ENCODE measurements around the gene APOC4.
"Not testable (repeated sequence)": the region's sequence is repeated elsewhere in the genome, so short reads cannot be mapped to it uniquely, and the experiment has no call there.

APOC4 gene

GRCh38 chr19:44907613-44908012 is 34.4 kb upstream of the APOC4 start:
- DNase-seq (ENCODE audit: low spot score) = no peak
- no peak for TF ChIP-seq CTCF (IDR thresholded peaks at IDR 0.05; ENCODE audit: borderline replicate concordance, control extremely low read depth, extremely low read depth, insufficient read depth, missing control alignments)
- in situ Hi-C loops (cut with MboI; ENCODE audit: low sequenced_read_pairs, unreplicated experiment) = no loop called here

- in situ Hi-C loops (cut with MboI; ENCODE audit: low sequenced_read_pairs, unreplicated experiment) = no loop called here
- no peak for TF ChIP-seq CTCF (IDR thresholded peaks at IDR 0.05; ENCODE audit: borderline replicate concordance, control extremely low read depth, extremely low read depth, insufficient read depth, missing control alignments)
- no peak for DNase-seq (ENCODE audit: low spot score)
Measured at GRCh38 chr19:44908074-44908835, 33.8 kb upstream of the APOC4 start.

- in situ Hi-C loops (cut with MboI; ENCODE audit: low sequenced_read_pairs, unreplicated experiment) = no loop called here
Measured at GRCh38 chr19:44908836-44909261, 33.2 kb upstream of the APOC4 start.

GRCh38 chr19:44909775-44910174 is 32.3 kb upstream of the APOC4 start:
- TF ChIP-seq CTCF (IDR thresholded peaks at IDR 0.05; ENCODE audit: borderline replicate concordance, control extremely low read depth, extremely low read depth, insufficient read depth, missing control alignments) = no peak
- DNase-seq (ENCODE audit: low spot score) = no peak
- in situ Hi-C loops (cut with MboI; ENCODE audit: low sequenced_read_pairs, unreplicated experiment) = no loop called here

More at GRCh38 chr19:44908836-44909261, 33.2 kb upstream of the APOC4 start:
- no peak for TF ChIP-seq CTCF (IDR thresholded peaks at IDR 0.05; ENCODE audit: borderline replicate concordance, control extremely low read depth, extremely low read depth, insufficient read depth, missing control alignments)
- no peak for DNase-seq (ENCODE audit: low spot score)

GRCh38 chr19:44911896-44912295 is 30.1 kb upstream of the APOC4 start:
- in situ Hi-C loops (cut with MboI; ENCODE audit: low sequenced_read_pairs, unreplicated experiment); DNase-seq (ENCODE audit: low spot score): not testable (repeated sequence)

- no peak for TF ChIP-seq CTCF (IDR thresholded peaks at IDR 0.05; ENCODE audit: borderline replicate concordance, control extremely low read depth, extremely low read depth, insufficient read depth, missing control alignments)
- no peak for DNase-seq (ENCODE audit: low spot score)
- in situ Hi-C loops (cut with MboI; ENCODE audit: low sequenced_read_pairs, unreplicated experiment) = no loop called here
Measured at GRCh38 chr19:44912854-44913253, 29.2 kb upstream of the APOC4 start.

GRCh38 chr19:44913512-44914432 is 28.3 kb upstream of the APOC4 start:
- in situ Hi-C loops (cut with MboI; ENCODE audit: low sequenced_read_pairs, unreplicated experiment); DNase-seq (ENCODE audit: low spot score): not testable (repeated sequence)

GRCh38 chr19:44914433-44915206 is 27.4 kb upstream of the APOC4 start, which contains the start of gene APOC1:
TSS of gene APOC1 (plus strand) at chr19:44914608. CDS start at chr19:44914892, 284 bp downstream.
- DNase-seq (ENCODE audit: low spot score) = peak; percentile 96
- in situ Hi-C loops (cut with MboI; ENCODE audit: low sequenced_read_pairs, unreplicated experiment) = not testable (repeated sequence)
